ENCODE data around the gene FOXD4L6.
"Not testable (repeated sequence)": the region's sequence is repeated elsewhere in the genome, so short reads cannot be mapped to it uniquely, and the experiment has no call there.

FOXD4L6 gene

GRCh38 chr9:41128581-41128980, at the start of gene FOXD4L6:
Gene FOXD4L6 (minus strand): TSS chr9:41128681. CDS start chr9:41128383, 298 bp downstream.
- intact Hi-C loops (cut with micrococcal nuclease); H3K4me3 Mint-ChIP-seq; H3K9me3 Mint-ChIP-seq; H3K4me1 Mint-ChIP-seq (ENCODE audit: low read depth); H3K27ac Mint-ChIP-seq; H3K36me3 Mint-ChIP-seq (ENCODE audit: low read depth); H3K27me3 Mint-ChIP-seq: not testable (repeated sequence)

GRCh38 chr9:41174994-41175393, 46.5 kb upstream of the FOXD4L6 start:
- H3K36me3 Mint-ChIP-seq (ENCODE audit: low read depth); H3K9me3 Mint-ChIP-seq; H3K27ac Mint-ChIP-seq; H3K27me3 Mint-ChIP-seq; H3K4me1 Mint-ChIP-seq (ENCODE audit: low read depth); H3K4me3 Mint-ChIP-seq; intact Hi-C loops (cut with micrococcal nuclease): not testable (repeated sequence)

GRCh38 chr9:41150116-41150515, 21.6 kb upstream of the FOXD4L6 start:
- H3K4me3 Mint-ChIP-seq; H3K27me3 Mint-ChIP-seq; H3K27ac Mint-ChIP-seq; H3K4me1 Mint-ChIP-seq (ENCODE audit: low read depth); H3K9me3 Mint-ChIP-seq; H3K36me3 Mint-ChIP-seq (ENCODE audit: low read depth); intact Hi-C loops (cut with micrococcal nuclease): not testable (repeated sequence)

- H3K9me3 Mint-ChIP-seq; H3K27ac Mint-ChIP-seq; H3K4me1 Mint-ChIP-seq (ENCODE audit: low read depth); H3K27me3 Mint-ChIP-seq; H3K36me3 Mint-ChIP-seq (ENCODE audit: low read depth); H3K4me3 Mint-ChIP-seq; intact Hi-C loops (cut with micrococcal nuclease): not testable (repeated sequence)
These were observed 13.4 kb upstream of the FOXD4L6 start for GRCh38 chr9:41141878-41142277.

GRCh38 chr9:41126746-41127446, 1.6 kb downstream of the FOXD4L6 start:
- H3K4me3 Mint-ChIP-seq; intact Hi-C loops (cut with micrococcal nuclease); H3K9me3 Mint-ChIP-seq; H3K27ac Mint-ChIP-seq; H3K36me3 Mint-ChIP-seq (ENCODE audit: low read depth); H3K4me1 Mint-ChIP-seq (ENCODE audit: low read depth); H3K27me3 Mint-ChIP-seq: not testable (repeated sequence)

GRCh38 chr9:41125936-41126335, 2.5 kb downstream of the FOXD4L6 start:
- H3K27ac Mint-ChIP-seq; H3K27me3 Mint-ChIP-seq; H3K4me1 Mint-ChIP-seq (ENCODE audit: low read depth); H3K4me3 Mint-ChIP-seq; H3K36me3 Mint-ChIP-seq (ENCODE audit: low read depth); H3K9me3 Mint-ChIP-seq; intact Hi-C loops (cut with micrococcal nuclease): not testable (repeated sequence)

GRCh38 chr9:41125109-41125658, 3.3 kb downstream of the FOXD4L6 start:
- H3K4me1 Mint-ChIP-seq (ENCODE audit: low read depth); H3K4me3 Mint-ChIP-seq; H3K9me3 Mint-ChIP-seq; intact Hi-C loops (cut with micrococcal nuclease); H3K27me3 Mint-ChIP-seq; H3K36me3 Mint-ChIP-seq (ENCODE audit: low read depth); H3K27ac Mint-ChIP-seq: not testable (repeated sequence)

- H3K36me3 Mint-ChIP-seq (ENCODE audit: low read depth); intact Hi-C loops (cut with micrococcal nuclease); H3K4me3 Mint-ChIP-seq; H3K9me3 Mint-ChIP-seq; H3K27me3 Mint-ChIP-seq; H3K27ac Mint-ChIP-seq; H3K4me1 Mint-ChIP-seq (ENCODE audit: low read depth): not testable (repeated sequence)
These were observed 4.0 kb downstream of the FOXD4L6 start for GRCh38 chr9:41124250-41125108.

GRCh38 chr9:41123812-41124211, 4.7 kb downstream of the FOXD4L6 start:
- H3K9me3 Mint-ChIP-seq; H3K4me1 Mint-ChIP-seq (ENCODE audit: low read depth); H3K27ac Mint-ChIP-seq; H3K4me3 Mint-ChIP-seq; intact Hi-C loops (cut with micrococcal nuclease); H3K36me3 Mint-ChIP-seq (ENCODE audit: low read depth): not testable (repeated sequence)
- peaks cover 10% of the 10 kb centered on the region for H3K27me3 Mint-ChIP-seq

GRCh38 chr9:41123396-41123795, 5.1 kb downstream of the FOXD4L6 start:
- H3K9me3 Mint-ChIP-seq; H3K4me1 Mint-ChIP-seq (ENCODE audit: low read depth); H3K27ac Mint-ChIP-seq; H3K36me3 Mint-ChIP-seq (ENCODE audit: low read depth); H3K4me3 Mint-ChIP-seq; intact Hi-C loops (cut with micrococcal nuclease): not testable (repeated sequence)
- peaks cover 10% of the 10 kb centered on the region for H3K27me3 Mint-ChIP-seq

- H3K36me3 Mint-ChIP-seq (ENCODE audit: low read depth); H3K27me3 Mint-ChIP-seq; intact Hi-C loops (cut with micrococcal nuclease); H3K4me1 Mint-ChIP-seq (ENCODE audit: low read depth); H3K9me3 Mint-ChIP-seq; H3K27ac Mint-ChIP-seq; H3K4me3 Mint-ChIP-seq: not testable (repeated sequence)
These were observed 7.8 kb downstream of the FOXD4L6 start for GRCh38 chr9:41120696-41121095.

GRCh38 chr9:41119719-41120118, 8.8 kb downstream of the FOXD4L6 start:
- H3K4me1 Mint-ChIP-seq (ENCODE audit: low read depth); intact Hi-C loops (cut with micrococcal nuclease); H3K9me3 Mint-ChIP-seq; H3K4me3 Mint-ChIP-seq; H3K27ac Mint-ChIP-seq; H3K36me3 Mint-ChIP-seq (ENCODE audit: low read depth); H3K27me3 Mint-ChIP-seq: not testable (repeated sequence)

GRCh38 chr9:41119311-41119710, 9.2 kb downstream of the FOXD4L6 start:
- not testable (repeated sequence) for H3K27ac Mint-ChIP-seq

GRCh38 chr9:41113348-41113747, 15.1 kb downstream of the FOXD4L6 start:
- H3K27ac Mint-ChIP-seq; H3K36me3 Mint-ChIP-seq (ENCODE audit: low read depth); H3K4me1 Mint-ChIP-seq (ENCODE audit: low read depth): not testable (repeated sequence)

More at GRCh38 chr9:41119311-41119710, 9.2 kb downstream of the FOXD4L6 start:
- H3K4me1 Mint-ChIP-seq (ENCODE audit: low read depth); intact Hi-C loops (cut with micrococcal nuclease); H3K36me3 Mint-ChIP-seq (ENCODE audit: low read depth); H3K9me3 Mint-ChIP-seq; H3K4me3 Mint-ChIP-seq; H3K27me3 Mint-ChIP-seq: not testable (repeated sequence)

More at GRCh38 chr9:41113348-41113747, 15.1 kb downstream of the FOXD4L6 start:
- H3K9me3 Mint-ChIP-seq; intact Hi-C loops (cut with micrococcal nuclease); H3K4me3 Mint-ChIP-seq; H3K27me3 Mint-ChIP-seq: not testable (repeated sequence)

Data from dendritic cell treated with granulocyte-macrophage colony-stimulating factor and Interleukin-4, amounts not matched to agents 40 ng/mL and 50 ng/mL, for 4 days (primary cell).